Esophagus muscularis mucosa (tissue), 4 donors: ENCODE measurements around the gene KCNJ16.

Source experiments
- EP300 ChIP-seq: sonication (generic); formaldehyde crosslinking; IDR thresholded peaks from one replicate; pipeline ENCODE4 v1.6.1; 2017; ENCODE audit warnings: antibody characterized with exemption
- POLR2A ChIP-seq: fragments of 450-650 bp; IDR thresholded peaks from one replicate; pipeline ENCODE4 v1.6.1; 2017; ENCODE audit warnings: antibody characterized with exemption, moderate library complexity, mild to moderate bottlenecking, low read depth
- POLR2AphosphoS5 ChIP-seq, 2 donors: sonication (generic); formaldehyde crosslinking; IDR thresholded peaks; one replicate each; pipeline ENCODE4 v1.6.1; 2017; ENCODE audit warnings: antibody characterized with exemption in 2 of 2
- TF ChIP-seq, protein P1 (sequence below), 3 experiments: fragments of 200-600 bp in 2 of 3; fragments of 450-650 bp in 1 of 3; sonication (generic) in 2 of 3; IDR thresholded peaks; one replicate each; pipeline ENCODE4 v1.5.1; 2017 to 2019; ENCODE audit warnings: antibody characterized with exemption in 3 of 3, mild to moderate bottlenecking in 2 of 3, moderate library complexity in 1 of 3

DNA sequence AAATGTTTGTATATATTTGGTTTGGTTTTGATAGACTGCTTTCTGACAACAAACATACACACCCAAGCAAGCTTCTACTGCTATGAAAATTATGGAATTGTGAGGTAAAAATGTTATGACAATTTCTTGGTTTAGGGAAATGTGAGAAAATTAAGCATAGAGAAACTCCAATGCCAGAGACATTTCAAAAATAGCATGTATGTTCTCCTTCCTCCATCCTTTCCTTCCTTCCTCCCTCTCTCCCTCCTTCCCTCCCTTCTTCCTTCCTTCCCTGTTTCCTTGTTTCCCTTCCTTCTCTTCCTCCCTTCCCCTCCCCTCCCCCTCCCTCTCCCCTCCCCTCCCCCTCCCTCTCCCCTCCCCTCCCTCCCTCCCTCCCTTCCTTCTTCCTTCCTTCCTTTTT, 109.2 kb downstream of the KCNJ16 start:
- TF ChIP-seq EP300 (no peak), POLR2A (no peak), POLR2AphosphoS5 (IDR thresholded peaks at IDR 0.05) (no peak)
- TF ChIP-seq, protein P1, sequence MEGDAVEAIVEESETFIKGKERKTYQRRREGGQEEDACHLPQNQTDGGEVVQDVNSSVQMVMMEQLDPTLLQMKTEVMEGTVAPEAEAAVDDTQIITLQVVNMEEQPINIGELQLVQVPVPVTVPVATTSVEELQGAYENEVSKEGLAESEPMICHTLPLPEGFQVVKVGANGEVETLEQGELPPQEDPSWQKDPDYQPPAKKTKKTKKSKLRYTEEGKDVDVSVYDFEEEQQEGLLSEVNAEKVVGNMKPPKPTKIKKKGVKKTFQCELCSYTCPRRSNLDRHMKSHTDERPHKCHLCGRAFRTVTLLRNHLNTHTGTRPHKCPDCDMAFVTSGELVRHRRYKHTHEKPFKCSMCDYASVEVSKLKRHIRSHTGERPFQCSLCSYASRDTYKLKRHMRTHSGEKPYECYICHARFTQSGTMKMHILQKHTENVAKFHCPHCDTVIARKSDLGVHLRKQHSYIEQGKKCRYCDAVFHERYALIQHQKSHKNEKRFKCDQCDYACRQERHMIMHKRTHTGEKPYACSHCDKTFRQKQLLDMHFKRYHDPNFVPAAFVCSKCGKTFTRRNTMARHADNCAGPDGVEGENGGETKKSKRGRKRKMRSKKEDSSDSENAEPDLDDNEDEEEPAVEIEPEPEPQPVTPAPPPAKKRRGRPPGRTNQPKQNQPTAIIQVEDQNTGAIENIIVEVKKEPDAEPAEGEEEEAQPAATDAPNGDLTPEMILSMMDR (IDR thresholded peaks at IDR 0.05): no peak
